Left colon (tissue), 2 donors: ENCODE results near the gene BMPER. TPM values are rescaled to one million over a fixed set of nuclear protein-coding genes. Genes with fewer than 3 reads are reported as not detected.

ENCODE experiments used
- ATAC-seq: fragments of 200-7000 bp; cut with Tn5 transposase; one replicate; pipeline ENCODE4 v1.9.1; 2020; ENCODE audit warnings: mild to moderate bottlenecking, moderate library complexity
- DNase-seq, 2 donors: peaks; one replicate each; pipeline ENCODE4 v3.0.0-alpha.2; 2020
- intact Hi-C, 2 donors: fragments of 100-400 bp; cut with DNase I in 1 of 2; cut with micrococcal nuclease in 1 of 2; formaldehyde crosslinking; loops; one replicate each; pipeline versions ENCODE4 v1.11.2 to v1.14.0; 2022; cut with DNase I, micrococcal nuclease
- total RNA-seq, 2 donors: library from RNA; stranded (reverse); fragmentation: NEBNext Ultra II Directional; extraction: Animal tissue kit (Norgen Biotek cat#: 25700); gene quantifications; one replicate each; pipeline ENCODE4 v1.2.1, GENCODE V29; 2021
- donor health status: DM: no; HTN: no; CAD: no.
- donor health status: DM: yes; HTN: yes; CAD: no.

Gene BMPER
- total RNA-seq, 2 donors from 2014 or later: 1.2 to 1.5 TPM

- intact Hi-C loops: no loop called here
- ATAC-seq: no peak
- no peak for DNase-seq
These were observed 198.8 kb downstream of the BMPER start for GRCh38 chr7:34104115-34104514.

- DNase-seq (no peak), ATAC-seq (no peak)
- intact Hi-C loops: no loop called here
These were observed 199.7 kb downstream of the BMPER start for GRCh38 chr7:34104992-34105391.

GRCh38 chr7:34107276-34107675 lies 201.9 kb downstream of the BMPER start:
- DNase-seq (no peak), ATAC-seq (no peak)
- intact Hi-C loops: no loop called here

- intact Hi-C loops: no loop called here
- DNase-seq (no peak), ATAC-seq (no peak)
These were observed 202.8 kb downstream of the BMPER start for GRCh38 chr7:34108165-34108564.

DNA sequence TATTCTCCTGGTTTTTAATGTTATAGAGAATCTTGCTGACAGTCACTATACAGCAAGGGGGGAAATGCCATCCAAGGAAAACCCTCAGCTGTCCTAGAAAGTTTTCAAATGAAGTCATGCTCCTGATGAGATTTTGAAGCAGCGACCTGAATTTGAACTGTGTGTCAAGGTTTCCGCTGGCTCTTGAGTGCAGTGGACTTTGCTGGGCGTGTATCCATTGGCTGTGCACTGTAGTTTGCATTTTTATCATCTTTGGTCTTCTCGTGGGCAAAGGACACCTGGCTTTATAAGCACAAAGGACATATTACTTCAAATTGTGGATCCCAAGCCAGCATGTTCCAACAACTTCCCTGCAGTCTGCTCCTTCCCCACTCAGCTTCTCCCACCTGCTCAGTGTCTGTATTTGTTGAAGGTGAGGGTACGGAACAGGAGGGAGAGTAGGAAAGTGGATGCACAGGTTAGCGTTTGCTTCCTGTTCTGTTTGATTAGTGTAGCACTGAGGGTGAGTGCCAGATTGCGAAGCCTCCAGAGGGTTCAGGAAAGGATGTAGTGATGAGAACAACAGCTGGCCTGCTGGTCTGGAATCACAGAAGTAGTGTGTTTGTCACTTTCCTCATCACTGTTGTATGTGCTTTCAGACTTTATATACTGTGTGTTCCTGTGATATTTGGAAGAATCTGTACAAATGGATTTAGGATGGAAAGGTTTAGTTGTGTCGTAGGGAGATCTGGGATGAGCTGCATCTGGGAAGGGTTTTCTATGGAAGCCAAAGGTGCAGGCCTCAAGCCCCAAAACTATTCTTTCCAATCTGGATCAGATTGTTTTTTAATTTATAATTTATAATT lies 204.8 kb downstream of the BMPER start:
- ATAC-seq (no peak), DNase-seq (no peak)
- intact Hi-C loops: no loop called here

GRCh38 chr7:34111031-34111430 lies 205.7 kb downstream of the BMPER start:
- ATAC-seq: no peak
- no peak for DNase-seq
- intact Hi-C loops: no loop called here

DNA sequence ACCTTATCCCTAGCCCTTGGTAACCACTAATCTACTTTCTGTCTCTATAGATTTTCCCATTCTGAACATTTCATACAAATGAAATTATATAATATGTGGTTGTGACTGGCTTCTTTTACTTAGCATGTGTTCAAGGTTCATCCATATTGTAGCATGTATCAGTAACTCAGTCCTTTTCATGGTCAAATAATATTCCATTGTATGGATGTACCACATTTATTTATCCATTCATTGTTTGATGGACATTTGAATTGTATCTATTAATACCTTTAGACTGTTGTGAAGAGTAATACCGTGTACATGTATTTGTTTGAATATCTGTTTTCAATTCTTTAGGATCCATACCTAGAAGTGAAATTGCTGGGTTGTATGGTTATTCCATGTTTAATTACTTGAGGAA lies 210.2 kb downstream of the BMPER start:
- ATAC-seq (no peak), DNase-seq (no peak)
- intact Hi-C loops: no loop called here

GRCh38 chr7:34117573-34117972 lies 212.2 kb downstream of the BMPER start:
- DNase-seq (no peak), ATAC-seq (no peak)
- intact Hi-C loops: no loop called here

DNA sequence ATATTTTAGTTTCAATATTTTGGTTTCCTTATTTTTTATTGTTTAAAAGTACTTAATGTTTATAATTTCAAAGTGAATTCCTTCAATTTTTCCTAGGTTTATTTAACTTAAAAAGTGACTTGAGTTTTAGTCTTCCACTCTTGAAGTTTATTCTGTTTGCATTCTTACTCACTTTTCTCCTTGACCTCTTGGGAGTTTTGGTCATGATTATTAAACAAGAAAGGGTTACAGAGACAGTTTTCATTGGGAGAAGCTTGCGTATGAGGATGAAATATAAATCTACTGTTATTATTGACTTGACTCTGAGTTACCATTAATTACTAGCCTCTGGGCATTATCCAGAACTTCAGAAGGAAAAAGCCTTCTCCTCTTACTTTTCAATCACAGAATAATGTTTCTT lies 216.0 kb downstream of the BMPER start:
- ATAC-seq (no peak), DNase-seq (no peak)
- intact Hi-C loops: no loop called here

GRCh38 chr7:34123316-34123715 lies 218.0 kb downstream of the BMPER start:
- ATAC-seq: no peak
- no peak for DNase-seq
- intact Hi-C loops: no loop called here

GRCh38 chr7:34124765-34125164 lies 219.4 kb downstream of the BMPER start:
- ATAC-seq (no peak), DNase-seq (no peak)
- intact Hi-C loops: no loop called here

DNA sequence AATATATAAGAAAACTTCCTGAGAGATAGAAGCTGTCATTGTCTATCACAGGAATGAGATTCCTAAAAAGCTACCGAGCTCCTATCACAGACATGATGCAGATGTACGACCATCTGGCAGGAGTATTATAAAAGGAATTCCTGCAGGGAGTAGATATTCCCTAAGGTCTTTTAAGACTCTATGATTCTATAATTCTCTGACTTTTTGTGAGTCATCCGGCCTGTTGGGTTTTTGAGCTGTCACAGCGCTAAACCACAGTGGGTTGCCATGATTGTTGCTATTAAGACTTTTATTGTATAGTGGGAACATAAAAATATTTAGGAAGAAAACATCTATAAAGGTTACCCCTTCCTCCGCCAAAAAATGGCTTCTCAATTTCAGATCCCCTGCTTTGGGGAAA lies 223.4 kb downstream of the BMPER start:
- no peak for DNase-seq
- intact Hi-C loops: no loop called here

GRCh38 chr7:34130558-34131295 lies 225.4 kb downstream of the BMPER start:
- no peak for ATAC-seq
- DNase-seq: no peak
- intact Hi-C loops: no loop called here

More for the DNA sequence above, 223.4 kb downstream of the BMPER start:
- no peak for ATAC-seq

DNA sequence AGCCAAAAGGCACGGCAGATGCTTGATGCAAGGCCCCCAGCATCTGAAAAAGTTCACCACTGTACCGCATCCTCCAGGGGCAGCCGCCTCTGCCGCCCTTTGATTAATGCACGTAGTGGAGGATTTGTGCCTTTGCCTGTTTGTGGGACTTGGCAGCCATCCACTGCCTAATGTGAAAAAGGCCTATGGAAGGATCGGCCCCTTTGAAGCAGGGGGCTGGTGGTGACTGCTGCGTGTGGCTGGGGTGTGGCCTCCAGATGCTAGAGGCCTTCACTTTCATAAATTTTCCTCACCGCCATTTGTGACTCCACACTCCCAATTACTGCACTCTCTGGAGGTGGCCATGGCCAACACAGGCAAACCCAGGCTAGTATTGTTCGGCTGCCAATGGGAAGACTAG lies 226.0 kb downstream of the BMPER start:
- intact Hi-C loops: no loop called here
- no peak for DNase-seq
- ATAC-seq: no peak

DNA sequence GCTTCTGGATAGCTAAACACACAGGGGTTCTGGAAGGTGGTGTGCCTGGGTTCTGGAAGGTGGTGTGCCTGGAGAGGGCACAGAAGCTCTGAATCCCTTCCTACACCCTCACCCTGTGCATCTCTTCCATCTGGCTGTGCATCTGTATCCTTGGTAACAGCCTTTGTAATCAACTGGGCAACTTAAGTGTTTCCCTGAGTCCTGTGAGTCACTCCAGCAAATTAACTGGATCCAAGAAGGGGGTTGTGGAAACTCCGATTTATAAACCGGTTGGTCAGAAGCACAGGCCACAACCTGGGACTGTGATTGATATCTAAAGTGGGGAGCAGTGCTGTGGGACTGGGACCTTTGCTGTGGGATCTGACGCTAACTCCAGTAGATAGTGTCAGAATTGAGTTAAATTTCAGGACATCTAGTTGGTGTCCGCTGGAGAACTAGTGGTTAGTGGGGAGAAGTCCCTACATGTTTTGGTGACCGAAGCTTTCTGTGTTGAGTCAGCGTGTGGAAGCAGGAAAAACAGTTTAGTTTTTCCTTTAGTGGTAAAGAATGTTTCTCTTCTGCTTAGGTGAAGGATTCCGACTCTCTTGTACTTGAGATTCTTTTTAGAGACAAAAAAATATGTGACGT lies 228.1 kb downstream of the BMPER start:
- DNase-seq: no peak
- no peak for ATAC-seq

GRCh38 chr7:34133983-34134782 lies 228.8 kb downstream of the BMPER start:
- intact Hi-C loops: no loop called here
- DNase-seq (peak in 1 of 2 donors; percentile 72), ATAC-seq (peak; percentile 66)

More for the DNA sequence above, 228.1 kb downstream of the BMPER start:
- intact Hi-C loops: no loop called here

- intact Hi-C loops: no loop called here
- ATAC-seq: no peak
- DNase-seq: no peak
These were observed 230.6 kb downstream of the BMPER start for GRCh38 chr7:34135924-34136323.

- intact Hi-C loops: no loop called here
- DNase-seq: no peak
- ATAC-seq: no peak
These were observed 231.4 kb downstream of the BMPER start for GRCh38 chr7:34136698-34137097.

DNA sequence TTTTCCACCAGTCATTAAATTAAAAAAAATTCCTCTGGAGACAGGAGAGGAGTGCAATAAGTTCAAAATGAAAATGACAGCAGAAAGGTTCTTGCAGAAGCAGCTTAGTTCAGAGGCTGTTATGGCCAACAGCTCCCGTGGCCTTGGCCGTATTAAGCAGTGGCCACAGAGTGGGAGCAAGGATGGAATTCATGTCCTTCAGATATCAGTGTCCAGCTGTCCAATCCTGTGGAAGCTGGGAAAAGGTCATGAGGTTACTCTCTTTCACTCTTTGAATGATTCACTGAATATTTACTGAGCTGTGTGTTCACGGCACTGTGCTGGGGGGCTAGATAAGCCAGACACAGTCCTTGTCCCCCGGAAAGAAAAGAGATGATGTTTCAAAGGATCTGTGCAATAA lies 231.8 kb downstream of the BMPER start:
- intact Hi-C loops: no loop called here
- ATAC-seq (no peak), DNase-seq (no peak)
